ENCODE measurements around the gene SLC22A23. TPM values are rescaled to one million over a fixed set of nuclear protein-coding genes. Genes with fewer than 3 reads are reported as not detected.

Gene SLC22A23
- total RNA-seq, 1 experiment from 2014 or later, result 38.2 TPM

- TF ChIP-seq AR (CRISPR knock-in tag; IDR thresholded peaks at IDR 0.05) (no peak), ZNF232 (CRISPR knock-in tag; IDR thresholded peaks at IDR 0.05) (no peak), RORB (CRISPR knock-in tag; IDR thresholded peaks at IDR 0.05) (no peak), ZNF121 (CRISPR knock-in tag; IDR thresholded peaks at IDR 0.05) (no peak)
Observed at GRCh38 chr6:3400162-3400561, 56.7 kb downstream of the SLC22A23 start (continued).

GRCh38 chr6:3398755-3399696 lies 57.8 kb downstream of the SLC22A23 start:
- ATAC-seq (no peak), DNase-seq (ENCODE audit: low spot score) (no peak)
- CTCF ChIA-PET, result no interaction called here
- TF ChIP-seq ZNF121 (CRISPR knock-in tag; IDR thresholded peaks at IDR 0.05) (peak; percentile 73; the same call in 1 of the 2 replicates), ZNF232 (CRISPR knock-in tag; IDR thresholded peaks at IDR 0.05) (no peak)
- Mint-ChIP-seq H3K9me3 (no peaks in the 10 kb centered on the region), H3K36me3 (0 out of 2 replicates have a peak, but pooled peaks cover 2% of the 10 kb centered on the region), H3K4me3 (no peak overlapping the region), H3K27me3 (ENCODE audit: low read depth) (no peaks in the 10 kb centered on the region), H3K4me1 (peaks cover 40% of the 10 kb centered on the region), H3K27ac (no peak overlapping the region)
- POLR2A ChIA-PET, result no interaction called here

GRCh38 chr6:3398165-3398562 lies 58.7 kb downstream of the SLC22A23 start:
- ATAC-seq, result no peak
- Mint-ChIP-seq H3K36me3 (0 out of 2 replicates have a peak, but pooled peaks cover 2% of the 10 kb centered on the region), H3K4me3 (no peak overlapping the region), H3K9me3 (no peaks in the 10 kb centered on the region), H3K27me3 (ENCODE audit: low read depth) (no peaks in the 10 kb centered on the region), H3K27ac (no peak overlapping the region), H3K4me1 (peaks cover 36% of the 10 kb centered on the region)
- DNase-seq (ENCODE audit: low spot score), result no peak
- ChIA-PET CTCF (no interaction called here), POLR2A (no interaction called here)
- TF ChIP-seq MAX (CRISPR knock-in tag; IDR thresholded peaks at IDR 0.05) (no peak), ATF3 (CRISPR knock-in tag; conservative IDR thresholded peaks at IDR 0.05) (no peak), ERG (CRISPR knock-in tag; IDR thresholded peaks at IDR 0.05) (no peak), IRF2 (CRISPR knock-in tag; IDR thresholded peaks at IDR 0.05; ENCODE audit: borderline replicate concordance, low read depth) (no peak), TEAD4 (CRISPR knock-in tag; IDR thresholded peaks at IDR 0.05) (no peak), MYBL2 (CRISPR knock-in tag; IDR thresholded peaks at IDR 0.05) (no peak), CDX4 (CRISPR knock-in tag; IDR thresholded peaks at IDR 0.05; ENCODE audit: borderline replicate concordance) (no peak)
